Stimulated activated CD8-positive, alpha-beta memory T cell treated with anti-CD3 and anti-CD28 coated beads, Interleukin-7, amount 100 ng/mL, for 24 hours (primary cell): ENCODE data around the gene MUC4.
"Not testable (repeated sequence)": the region's sequence is repeated elsewhere in the genome, so short reads cannot be mapped to it uniquely, and the experiment has no call there.

Experiments
- DNase-seq: peaks from one replicate; pipeline ENCODE4 v3.0.0-alpha.2; 2020; ENCODE audit warnings: low read depth

Gene MUC4

GRCh38 chr3:195813916-195814640, 2.3 kb upstream of the MUC4 start:
- DNase-seq: no peak

- no peak for DNase-seq
Measured at GRCh38 chr3:195812366-195812765, 637 bp upstream of the MUC4 start.

- DNase-seq: no peak
Measured at GRCh38 chr3:195810455-195810845, 1.3 kb downstream of the MUC4 start.

- DNase-seq: no peak
Measured at GRCh38 chr3:195809796-195810454, 1.8 kb downstream of the MUC4 start.

GRCh38 chr3:195809291-195809785, 2.4 kb downstream of the MUC4 start:
- DNase-seq: no peak

DNA sequence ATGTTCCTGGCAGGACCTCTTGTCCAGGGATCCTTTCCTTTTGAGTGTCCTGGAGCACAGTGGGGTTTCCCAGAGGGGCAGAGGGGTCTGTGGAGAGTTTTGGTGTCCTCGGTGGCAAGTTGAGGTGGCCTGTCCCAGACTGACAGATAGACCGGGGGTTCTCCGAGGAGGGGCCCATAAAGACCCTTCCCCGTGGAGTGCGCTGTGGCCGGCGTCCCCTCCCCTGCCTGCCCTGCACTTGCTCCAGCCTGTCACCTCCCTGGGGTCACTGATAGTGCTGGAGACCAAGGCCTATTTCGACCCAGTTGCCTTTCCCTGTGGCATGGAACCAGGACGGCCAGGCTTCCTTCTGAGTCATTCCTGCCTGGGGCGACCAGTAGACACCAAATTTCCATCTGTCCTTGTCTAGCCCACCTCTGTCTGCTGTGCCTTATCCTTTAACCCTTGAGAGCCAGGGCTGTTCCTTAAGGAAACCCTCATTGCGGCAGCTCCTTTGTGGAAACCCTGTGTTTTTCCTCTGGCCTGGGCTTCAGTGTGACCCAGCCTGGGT, 2.9 kb downstream of the MUC4 start:
- DNase-seq: no peak

GRCh38 chr3:195807681-195808121, 4.0 kb downstream of the MUC4 start:
- no peak for DNase-seq

DNA sequence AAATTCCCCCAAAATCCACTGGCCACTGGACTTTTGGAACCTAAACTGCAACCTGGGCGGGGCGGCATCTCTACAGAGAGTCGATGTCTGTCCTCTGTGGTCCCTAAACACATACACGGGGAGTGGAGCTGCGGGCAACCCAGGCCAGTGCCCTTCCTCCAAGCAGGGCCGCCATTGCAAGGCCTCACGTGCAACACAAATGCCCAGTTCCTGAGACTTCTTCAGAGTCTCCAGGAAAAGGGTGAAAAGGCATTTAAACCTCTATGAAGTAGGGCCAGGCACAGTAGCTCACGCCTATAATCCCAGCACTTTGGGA, 4.9 kb downstream of the MUC4 start:
- no peak for DNase-seq

- DNase-seq: no peak
Measured at GRCh38 chr3:195806211-195806915, 5.4 kb downstream of the MUC4 start.

DNA sequence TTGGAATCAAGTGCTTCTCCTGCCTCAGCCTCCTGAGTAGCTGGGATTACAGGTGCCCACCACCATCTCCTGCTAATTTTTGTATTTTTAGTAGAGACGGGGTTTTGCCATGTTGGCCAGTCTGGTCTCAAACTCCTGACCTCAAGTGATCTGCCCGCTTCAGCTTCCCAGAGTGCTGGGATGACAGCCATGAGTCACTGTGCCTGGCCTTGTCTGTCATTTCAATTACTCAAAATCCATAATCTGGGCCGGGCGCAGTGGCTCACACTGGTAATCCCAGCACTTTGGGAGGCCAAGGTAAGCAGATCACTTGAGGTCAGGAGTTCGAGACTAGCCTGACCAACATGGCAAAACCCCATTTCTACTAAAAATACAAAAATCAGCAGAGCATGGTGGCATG, 6.1 kb downstream of the MUC4 start:
- not testable (repeated sequence) for DNase-seq

DNA sequence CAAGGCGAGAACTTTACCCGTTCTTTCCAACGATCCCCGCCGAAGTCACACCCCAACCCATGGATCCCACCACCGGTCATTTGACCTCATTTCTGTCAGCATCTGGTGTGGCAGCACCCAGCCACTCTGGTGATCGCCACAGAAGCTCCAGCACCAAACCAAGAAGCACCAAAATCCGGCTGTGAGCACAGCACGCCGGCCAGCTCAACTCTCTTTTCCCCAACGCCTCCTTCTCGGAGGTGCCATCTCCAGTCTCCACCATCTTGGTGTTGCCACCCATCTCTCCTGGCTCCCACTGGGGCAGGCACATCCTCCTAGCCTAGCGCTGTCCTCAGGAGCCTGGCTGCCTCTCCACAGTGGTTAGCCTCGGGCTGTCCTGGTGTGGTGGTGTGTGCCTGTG, 6.5 kb downstream of the MUC4 start:
- DNase-seq: no peak

DNA sequence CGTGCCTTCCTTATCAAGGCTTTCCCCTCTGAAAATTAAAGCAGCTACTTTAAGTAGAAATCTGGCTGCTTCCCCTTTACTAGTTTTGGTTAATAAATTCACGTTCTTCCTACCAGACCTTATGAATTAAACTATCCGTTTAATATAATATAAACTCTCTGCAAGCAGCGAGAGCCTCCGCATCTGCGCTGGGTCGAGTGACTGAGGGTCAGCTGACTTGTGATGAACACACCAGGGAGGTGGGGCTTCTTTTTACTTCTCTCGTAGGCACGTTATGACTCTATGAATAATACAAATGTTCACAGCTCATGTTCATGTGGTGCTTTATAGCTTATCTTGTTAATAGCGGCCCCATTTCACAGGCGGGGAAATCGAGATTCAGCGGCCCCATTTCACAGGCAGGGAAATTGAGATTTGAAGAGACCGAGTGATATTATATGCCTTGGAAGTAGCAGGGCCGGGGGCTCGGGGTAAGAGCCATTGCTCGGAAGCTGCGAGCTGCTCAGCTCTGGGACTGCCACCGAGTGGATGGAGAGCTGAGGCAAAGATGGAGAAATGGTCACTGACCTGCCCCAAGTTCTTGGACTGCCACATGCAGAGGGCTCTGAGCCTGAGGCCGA, 8.3 kb downstream of the MUC4 start:
- DNase-seq: no peak

- DNase-seq: no peak
Measured at GRCh38 chr3:195802795-195803194, 8.9 kb downstream of the MUC4 start.

- DNase-seq: no peak
Measured at GRCh38 chr3:195802261-195802701, 9.4 kb downstream of the MUC4 start.

GRCh38 chr3:195801251-195802183, 10.2 kb downstream of the MUC4 start:
- no peak for DNase-seq

GRCh38 chr3:195800240-195800639, 11.5 kb downstream of the MUC4 start:
- DNase-seq: no peak

DNA sequence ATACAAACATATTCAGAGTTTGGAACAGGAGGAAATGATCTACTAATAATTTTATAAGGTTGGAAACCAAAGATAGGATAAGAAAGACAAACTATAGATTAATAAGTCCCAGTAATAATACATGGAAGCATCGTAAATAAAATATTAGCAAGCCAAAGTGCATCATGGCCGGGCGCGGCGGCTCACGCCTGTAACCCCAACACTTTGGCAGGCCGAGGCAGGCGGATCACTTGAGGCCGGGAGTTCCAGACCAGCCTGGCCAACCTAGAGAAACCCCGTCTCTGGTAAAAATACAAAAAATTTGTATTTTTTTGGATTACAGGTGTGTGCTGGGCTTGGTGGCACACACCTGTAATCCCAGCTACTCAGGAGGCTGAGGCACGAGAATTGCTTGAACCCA, 14.9 kb downstream of the MUC4 start:
- no peak for DNase-seq

GRCh38 chr3:195794708-195795107, 17.0 kb downstream of the MUC4 start:
- DNase-seq: no peak

GRCh38 chr3:195792621-195793020, 19.1 kb downstream of the MUC4 start:
- not testable (repeated sequence) for DNase-seq

- DNase-seq: no peak
Measured at GRCh38 chr3:195790901-195791300, 20.8 kb downstream of the MUC4 start.
